Thoracic aorta endothelial cell (primary cell): ENCODE measurements around the gene ARMH1. TPM values are rescaled to one million over a fixed set of nuclear protein-coding genes. Genes with fewer than 3 reads are reported as not detected.

Source experiments
- small RNA-seq: library from RNA; depleted of rRNA; stranded (forward); fragments of <200 nt; gene quantifications from one replicate; pipeline ENCODE3, GENCODE V24; 2012
- total RNA-seq: library from RNA; depleted of rRNA; stranded (reverse); fragments of >200 nt; gene quantifications from 2 replicates; pipeline ENCODE4 v1.2.3, GENCODE V29; 2012

Gene ARMH1
- total RNA-seq: 0.36 TPM in 1 of 2 replicates, not detected in the other

GRCh38 chr1:44674113-44675000 lies at the start of gene ARMH1, which contains the start of gene TMEM53:
Gene ARMH1, plus strand, starts transcription at chr1:44674714. Its CDS starts 14,984 bp downstream, at chr1:44689698.
Gene TMEM53, minus strand, starts transcription at chr1:44674481. Its CDS starts 90 bp downstream, at chr1:44674391.

GRCh38 chr1:44730741-44731512 lies 56.4 kb downstream of the ARMH1 start, which contains the start of gene RNU5D-1:
Gene RNU5D-1, minus strand, starts transcription at chr1:44731170.

GRCh38 chr1:44739307-44740178 lies 65.0 kb downstream of the ARMH1 start, which contains the start of gene KIF2C:
Gene KIF2C, plus strand, starts transcription at chr1:44739837. Its CDS starts 96 bp downstream, at chr1:44739933.

Small RNA genes within 50 kb of the gene (small RNA-seq; reads per million reads assigned to genes)
- gene RNU5D-1 (2,021 reads per million, percentile 100 among the genes with 10 or more reads in this experiment), gene RNU5F-1 (223 reads per million, percentile 99 among the genes with 10 or more reads in this experiment)

Other genes with a start within 250 kb of the ARMH1 start
- 1.7 and 2.9 TPM in 2 replicates for gene TMEM53, start 233 bp upstream of the ARMH1 start, total RNA-seq
- not detected in 2 replicates for gene RNU5D-1, start 56.5 kb downstream of the ARMH1 start, total RNA-seq
- 38.6 and 54.6 TPM in 2 replicates for gene KIF2C, start 65.1 kb downstream of the ARMH1 start, total RNA-seq
- 1,505 and 1,508 TPM in 2 replicates for gene RPS8, start 100.8 kb downstream of the ARMH1 start, total RNA-seq
- gene BEST4, start 113.5 kb downstream of the ARMH1 start, total RNA-seq: 0.07 TPM in 1 of 2 replicates, not detected in the other
- gene PLK3, start 125.7 kb downstream of the ARMH1 start, total RNA-seq: 34.6 and 46.9 TPM in 2 replicates
- 0.22 TPM in 1 of 2 replicates, not detected in the other for gene DYNLT4, start 132.6 kb downstream of the ARMH1 start, total RNA-seq
- gene BTBD19, start 133.8 kb downstream of the ARMH1 start, total RNA-seq: 14.3 and 17.2 TPM in 2 replicates
- 0.13 and 0.29 TPM in 2 replicates for gene PTCH2, start 168.5 kb downstream of the ARMH1 start, total RNA-seq